AG10803 (cell line): Measurements from ENCODE around the gene SSU72.

Source experiments
- DNase-seq: peaks from one replicate; pipeline ENCODE4 v3.0.0; 2010; ENCODE audit warnings: low read depth
- H3K4me3 ChIP-seq: 2 replicates; pipeline ENCODE4 v1.5.1; 2011; ENCODE audit warnings: mild to moderate bottlenecking, low read length, control low read depth
- TF ChIP-seq, protein P1 (sequence below): conservative IDR thresholded peaks from 2 replicates; pipeline ENCODE4 v1.5.1; 2011; ENCODE audit warnings: mild to moderate bottlenecking, low read length, control low read depth, inconsistent platforms

SSU72 gene

DNA sequence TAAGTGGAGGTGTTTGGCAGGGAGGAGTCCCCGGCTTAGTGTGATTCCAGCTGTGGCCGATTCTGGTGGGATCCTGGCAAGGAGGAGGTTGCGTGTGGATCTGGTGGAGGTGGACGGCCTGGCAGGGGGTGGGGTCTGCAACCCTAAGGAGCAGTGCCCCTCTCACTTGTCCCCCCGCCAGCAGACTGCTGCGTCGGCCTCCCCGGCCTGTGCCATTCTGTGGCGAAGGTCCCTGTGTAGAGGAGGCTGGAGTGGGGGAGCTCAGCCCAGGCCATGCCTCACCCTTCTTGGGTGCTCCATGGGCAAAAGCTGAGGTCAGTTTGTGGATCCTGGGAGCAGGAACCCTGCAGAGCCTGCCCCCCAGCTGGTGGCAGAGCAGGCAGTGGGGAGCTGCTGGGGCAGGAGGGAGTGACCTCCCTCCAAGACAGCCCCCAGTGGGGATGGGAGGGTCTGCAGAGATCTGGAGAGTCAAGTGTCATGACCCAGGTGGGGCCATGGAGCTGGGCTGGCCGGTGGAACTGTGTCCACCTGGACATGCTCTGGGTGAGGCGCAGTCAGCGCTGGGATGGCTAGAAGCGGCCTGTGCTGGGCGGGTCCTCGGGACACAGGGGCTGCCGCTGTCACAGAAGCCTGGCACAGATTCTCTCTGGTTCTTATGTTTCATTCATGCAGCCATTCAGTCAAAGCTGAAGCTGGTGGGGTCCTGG is 45.9 kb upstream of the SSU72 start:
- TF ChIP-seq, protein P1, sequence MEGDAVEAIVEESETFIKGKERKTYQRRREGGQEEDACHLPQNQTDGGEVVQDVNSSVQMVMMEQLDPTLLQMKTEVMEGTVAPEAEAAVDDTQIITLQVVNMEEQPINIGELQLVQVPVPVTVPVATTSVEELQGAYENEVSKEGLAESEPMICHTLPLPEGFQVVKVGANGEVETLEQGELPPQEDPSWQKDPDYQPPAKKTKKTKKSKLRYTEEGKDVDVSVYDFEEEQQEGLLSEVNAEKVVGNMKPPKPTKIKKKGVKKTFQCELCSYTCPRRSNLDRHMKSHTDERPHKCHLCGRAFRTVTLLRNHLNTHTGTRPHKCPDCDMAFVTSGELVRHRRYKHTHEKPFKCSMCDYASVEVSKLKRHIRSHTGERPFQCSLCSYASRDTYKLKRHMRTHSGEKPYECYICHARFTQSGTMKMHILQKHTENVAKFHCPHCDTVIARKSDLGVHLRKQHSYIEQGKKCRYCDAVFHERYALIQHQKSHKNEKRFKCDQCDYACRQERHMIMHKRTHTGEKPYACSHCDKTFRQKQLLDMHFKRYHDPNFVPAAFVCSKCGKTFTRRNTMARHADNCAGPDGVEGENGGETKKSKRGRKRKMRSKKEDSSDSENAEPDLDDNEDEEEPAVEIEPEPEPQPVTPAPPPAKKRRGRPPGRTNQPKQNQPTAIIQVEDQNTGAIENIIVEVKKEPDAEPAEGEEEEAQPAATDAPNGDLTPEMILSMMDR = no peak
- no peak for DNase-seq
- H3K4me3 ChIP-seq = no peak overlapping the region

DNA sequence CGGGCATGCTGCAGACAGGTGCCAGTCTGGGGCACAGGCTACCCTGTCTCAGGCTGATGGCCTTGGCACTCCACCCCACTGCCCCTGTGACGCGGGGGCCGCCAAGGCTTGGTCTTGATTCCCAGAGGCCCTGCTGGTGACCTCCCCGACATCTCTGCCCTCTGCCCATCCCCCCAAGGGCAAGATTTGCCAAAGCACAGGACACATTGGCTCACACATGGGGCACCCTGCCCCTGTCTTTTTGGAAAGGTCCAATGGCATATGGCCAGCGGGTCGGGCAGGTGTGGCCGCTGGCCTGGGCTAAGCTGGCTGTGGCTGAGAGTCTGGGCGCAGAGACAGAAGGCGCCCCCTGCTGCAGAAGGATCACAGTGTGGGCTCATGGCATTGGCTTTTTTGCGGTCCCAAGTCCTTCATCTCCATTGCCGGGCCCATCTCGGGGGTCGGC is 45.3 kb upstream of the SSU72 start:
- TF ChIP-seq, protein P1 = peak; percentile 14; the same call in 1 of the 2 replicates
- H3K4me3 ChIP-seq = no peak overlapping the region
- no peak for DNase-seq

DNA sequence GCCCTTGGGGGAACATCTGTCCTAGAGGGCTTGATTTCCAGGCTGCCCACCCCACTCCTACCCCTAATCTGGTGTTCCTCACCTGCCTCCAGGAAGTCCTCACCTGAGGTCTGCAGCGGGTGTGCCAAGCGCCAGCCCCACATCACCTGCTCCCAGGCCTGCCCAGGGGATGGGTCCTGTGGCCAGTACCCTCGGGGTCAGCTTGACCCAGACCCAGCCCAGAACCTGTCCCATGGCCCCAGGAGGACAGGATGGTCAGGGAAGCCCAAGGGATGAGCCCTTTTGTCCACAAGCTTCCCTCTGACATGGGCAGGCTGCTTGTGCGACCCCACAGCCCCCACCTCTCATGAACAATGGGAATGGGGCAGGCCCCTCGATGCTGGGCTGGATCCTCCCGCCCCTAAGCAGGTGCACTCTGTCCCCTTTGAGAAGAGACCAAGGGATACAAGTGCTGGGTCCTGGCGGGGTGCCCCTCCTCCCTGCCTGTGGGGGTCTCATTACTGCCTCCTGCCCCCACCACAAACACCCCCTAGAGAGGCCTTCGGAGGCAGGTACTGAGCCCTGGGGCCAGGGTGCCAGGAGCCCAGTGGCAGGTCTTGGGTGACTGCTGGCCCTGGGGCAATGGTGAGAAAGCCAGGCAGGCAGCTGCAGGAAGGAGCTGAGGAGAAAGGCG is 43.9 kb upstream of the SSU72 start:
- no peak overlapping the region for H3K4me3 ChIP-seq
- DNase-seq = no peak
- TF ChIP-seq, protein P1 = no peak

DNA sequence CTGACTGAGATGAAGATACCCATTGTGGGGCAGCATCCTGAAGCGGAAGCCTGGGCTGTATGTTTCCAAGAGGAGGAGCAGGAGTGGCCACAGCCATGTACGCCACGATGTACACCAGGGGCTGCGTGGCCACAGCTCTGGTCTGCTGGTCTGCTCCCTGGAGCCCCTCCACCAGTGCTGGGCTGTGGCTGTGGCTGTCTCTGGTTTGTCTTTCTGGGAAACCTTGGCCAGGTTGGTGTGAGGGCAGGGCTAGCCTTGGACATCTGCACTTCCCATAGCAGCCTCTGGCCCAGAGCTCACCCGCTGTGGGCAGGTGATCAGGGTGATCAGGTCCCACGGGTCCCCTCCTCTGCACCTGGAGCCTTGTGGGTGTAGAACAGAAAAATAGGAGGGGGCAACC is 43.3 kb upstream of the SSU72 start:
- TF ChIP-seq, protein P1 = no peak
- no peak overlapping the region; the same call in 1 of the 2 replicates for H3K4me3 ChIP-seq
- no peak for DNase-seq

DNA sequence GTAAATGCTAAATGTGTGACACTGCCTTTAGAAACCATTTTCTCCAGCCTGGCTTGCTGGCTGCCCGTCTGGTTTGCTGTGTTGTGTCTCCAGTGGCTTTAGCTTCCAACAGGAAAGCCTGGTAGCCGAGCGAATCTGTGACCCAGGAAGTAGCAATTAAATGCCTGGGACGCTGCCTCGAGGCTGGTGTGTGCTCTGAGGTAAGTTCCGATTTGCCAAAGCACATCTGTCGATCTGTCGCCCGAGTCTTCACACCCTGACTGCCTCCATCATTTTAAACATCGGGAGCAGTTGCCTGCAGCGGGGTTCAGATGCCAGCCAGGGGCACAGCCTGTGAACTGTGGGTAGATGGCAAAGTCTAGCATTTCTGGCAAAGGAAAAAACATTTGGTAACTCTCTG is 42.9 kb upstream of the SSU72 start:
- TF ChIP-seq, protein P1 = no peak
- no peak overlapping the region for H3K4me3 ChIP-seq
- no peak for DNase-seq

DNA sequence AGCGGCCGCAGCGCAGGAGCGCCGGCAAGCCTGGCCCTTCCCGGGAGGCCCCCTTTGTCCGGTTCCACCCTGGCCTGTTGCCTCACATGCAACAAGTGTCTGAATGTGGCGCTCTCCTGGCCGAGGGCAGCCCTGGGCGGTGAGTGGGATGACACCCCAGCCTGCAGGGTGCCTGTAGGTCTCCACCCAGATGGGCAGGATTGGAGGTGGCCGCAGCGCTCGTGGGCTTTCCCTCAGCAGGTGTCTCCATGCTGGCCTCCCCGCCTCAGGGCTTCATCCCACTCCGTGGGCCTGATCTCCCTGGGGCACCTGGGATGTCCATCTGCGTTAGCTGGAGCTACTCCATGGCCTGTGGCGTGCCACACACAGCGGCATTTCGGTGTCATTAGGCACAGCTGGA is 42.2 kb upstream of the SSU72 start:
- TF ChIP-seq, protein P1 = no peak
- H3K4me3 ChIP-seq = peak overlapping the region; percentile 71
- DNase-seq = no peak

DNA sequence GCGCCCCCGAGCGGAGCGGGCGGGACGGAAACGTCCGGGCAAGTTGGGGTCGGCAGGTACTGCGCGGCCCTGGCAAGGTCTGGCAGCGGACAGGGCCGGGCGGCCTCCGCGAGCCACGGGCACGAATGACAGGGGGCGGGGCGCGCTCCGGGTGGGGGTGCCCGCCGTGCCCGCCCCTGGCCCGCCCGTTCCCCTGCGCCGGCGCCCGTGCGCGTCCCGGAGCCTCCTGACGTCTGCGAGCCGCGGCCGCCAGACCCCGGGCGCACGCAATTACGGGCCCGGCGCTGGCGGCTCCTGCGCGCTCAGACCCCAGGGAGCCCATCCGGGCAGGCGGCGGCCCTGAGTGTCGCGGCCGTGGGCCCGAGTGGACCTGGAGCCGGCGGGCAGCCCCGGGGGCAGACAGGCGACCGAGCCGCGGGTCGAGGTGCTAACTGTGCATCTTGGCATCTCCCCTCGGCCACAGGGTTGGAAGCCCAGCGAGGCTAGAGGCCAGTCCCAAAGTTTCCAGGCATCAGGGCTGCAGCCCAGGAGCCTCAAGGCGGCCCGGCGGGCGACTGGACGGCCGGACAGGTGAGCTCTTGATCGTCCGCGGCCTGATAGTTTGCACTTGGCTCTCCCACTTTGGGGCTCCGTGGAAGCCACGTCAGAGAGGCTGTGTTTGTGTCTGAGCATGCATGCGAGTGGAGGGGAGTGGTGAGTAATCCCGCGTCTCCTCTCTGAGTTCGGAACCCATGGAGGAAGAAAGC is 41.6 kb upstream of the SSU72 start:
- TF ChIP-seq, protein P1 = no peak
- DNase-seq = peak; percentile 35
- H3K4me3 ChIP-seq = peak overlapping the region; percentile 71
